ENCODE measurements around the gene ZNF776. TPM values are rescaled to one million over a fixed set of nuclear protein-coding genes. Genes with fewer than 3 reads are reported as not detected.

Gene ZNF776
- total RNA-seq, 1 experiment from 2014 or later = 9.9 TPM

GRCh38 chr19:57776764-57777296, 30.2 kb downstream of the ZNF776 start:
- H3K4me1 Mint-ChIP-seq (ENCODE audit: insufficient read depth, unreplicated experiment) = no peaks in the 10 kb centered on the region
- H3K9me3 Mint-ChIP-seq (ENCODE audit: unreplicated experiment) = peaks cover 38% of the 10 kb centered on the region
- ChIA-PET CTCF (no interaction called here), POLR2A (no interaction called here)
- no peak for DNase-seq (ENCODE audit: unreplicated experiment)
- intact Hi-C loops (cut with micrococcal nuclease) = no loop called here
- no peaks in the 10 kb centered on the region for H3K27me3 Mint-ChIP-seq (ENCODE audit: insufficient read depth, unreplicated experiment)
- H3K36me3 Mint-ChIP-seq (ENCODE audit: insufficient read depth, unreplicated experiment) = peaks cover 93% of the 10 kb centered on the region
- no TSS peak for BruUV-seq (replicated peaks)
- H3K27ac Mint-ChIP-seq (ENCODE audit: low read depth, unreplicated experiment) = no peak overlapping the region
- no peak for TF ChIP-seq CTCF (IDR thresholded peaks at IDR 0.05; ENCODE audit: unreplicated experiment)
- no peak overlapping the region for H3K4me3 Mint-ChIP-seq (ENCODE audit: unreplicated experiment)

GRCh38 chr19:57778336-57778735, 31.7 kb downstream of the ZNF776 start:
- no peaks in the 10 kb centered on the region for H3K27me3 Mint-ChIP-seq (ENCODE audit: insufficient read depth, unreplicated experiment)
- intact Hi-C loops (cut with micrococcal nuclease) = no loop called here
- H3K9me3 Mint-ChIP-seq (ENCODE audit: unreplicated experiment) = peaks cover 38% of the 10 kb centered on the region
- TF ChIP-seq CTCF (IDR thresholded peaks at IDR 0.05; ENCODE audit: unreplicated experiment) = no peak
- no peaks in the 10 kb centered on the region for H3K4me1 Mint-ChIP-seq (ENCODE audit: insufficient read depth, unreplicated experiment)
- no peak overlapping the region for H3K4me3 Mint-ChIP-seq (ENCODE audit: unreplicated experiment)
- H3K27ac Mint-ChIP-seq (ENCODE audit: low read depth, unreplicated experiment) = no peak overlapping the region
- CTCF ChIA-PET = no interaction called here
- BruUV-seq (replicated peaks) = no TSS peak
- no peak for DNase-seq (ENCODE audit: unreplicated experiment)
- POLR2A ChIA-PET = no interaction called here
- H3K36me3 Mint-ChIP-seq (ENCODE audit: insufficient read depth, unreplicated experiment) = peaks cover 93% of the 10 kb centered on the region

GRCh38 chr19:57779220-57779845, 32.7 kb downstream of the ZNF776 start:
- ChIA-PET CTCF (interaction anchor here (0.6 kb wide), 1 partner anchor 9 kb away, joined by 3 read pairs; no protein-coding TSS in a partner anchor), POLR2A (interaction anchor here (0.6 kb wide), 2 partner anchors 96 to 291 kb away, joined by 3 read pairs; no protein-coding TSS in a partner anchor)
- H3K4me3 Mint-ChIP-seq (ENCODE audit: unreplicated experiment) = no peak overlapping the region
- TF ChIP-seq CTCF (IDR thresholded peaks at IDR 0.05; ENCODE audit: unreplicated experiment) = no peak
- no peaks in the 10 kb centered on the region for H3K27me3 Mint-ChIP-seq (ENCODE audit: insufficient read depth, unreplicated experiment)
- H3K4me1 Mint-ChIP-seq (ENCODE audit: insufficient read depth, unreplicated experiment) = no peaks in the 10 kb centered on the region
- no TSS peak for BruUV-seq (replicated peaks)
- H3K27ac Mint-ChIP-seq (ENCODE audit: low read depth, unreplicated experiment) = no peak overlapping the region
- intact Hi-C loops (cut with micrococcal nuclease) = no loop called here
- H3K36me3 Mint-ChIP-seq (ENCODE audit: insufficient read depth, unreplicated experiment) = peaks cover 89% of the 10 kb centered on the region
- H3K9me3 Mint-ChIP-seq (ENCODE audit: unreplicated experiment) = peaks cover 38% of the 10 kb centered on the region
- no peak for DNase-seq (ENCODE audit: unreplicated experiment)

- intact Hi-C loops (cut with micrococcal nuclease) = no loop called here
- Mint-ChIP-seq H3K9me3 (ENCODE audit: unreplicated experiment) (peaks cover 8% of the 10 kb centered on the region), H3K27ac (ENCODE audit: low read depth, unreplicated experiment) (no peak overlapping the region), H3K4me1 (ENCODE audit: insufficient read depth, unreplicated experiment) (no peaks in the 10 kb centered on the region), H3K4me3 (ENCODE audit: unreplicated experiment) (no peak overlapping the region), H3K27me3 (ENCODE audit: insufficient read depth, unreplicated experiment) (no peaks in the 10 kb centered on the region), H3K36me3 (ENCODE audit: insufficient read depth, unreplicated experiment) (peaks cover 53% of the 10 kb centered on the region)
- TF ChIP-seq CTCF (IDR thresholded peaks at IDR 0.05; ENCODE audit: unreplicated experiment) = no peak
- no peak for DNase-seq (ENCODE audit: unreplicated experiment)
- CTCF ChIA-PET = no interaction called here
- BruUV-seq (replicated peaks) = no TSS peak
- POLR2A ChIA-PET = interaction anchor here (0.6 to 1.5 kb wide), 4 partner anchors 13 to 245 kb away, joined by 3 to 4 read pairs (median 3); partner anchors contain the start of gene ZNF552
Measured at GRCh38 chr19:57786286-57786685, 39.7 kb downstream of the ZNF776 start.

Measured in MCF 10A (cell line).